Kidney epithelial cell (primary cell): ENCODE measurements around the gene RAB10. TPM values are rescaled to one million over a fixed set of nuclear protein-coding genes. Genes with fewer than 3 reads are reported as not detected.

ENCODE experiments used
- DNase-seq: peaks from one replicate; pipeline ENCODE4 v3.0.0-alpha.2; 2010; ENCODE audit warnings: low read depth
- H3K27me3 ChIP-seq: 2 replicates; pipeline ENCODE4 v1.6.0; 2011; ENCODE audit warnings: low read length; ENCODE audit not compliant: control insufficient read depth, insufficient read depth
- H3K36me3 ChIP-seq: 2 replicates; pipeline ENCODE4 v1.5.1; 2011; ENCODE audit warnings: low read length; ENCODE audit not compliant: control insufficient read depth, insufficient read depth
- H3K4me3 ChIP-seq: 2 replicates; pipeline ENCODE4 v1.5.1; 2011; ENCODE audit warnings: low read depth, mild to moderate bottlenecking, control low read depth, low read length
- total RNA-seq: library from RNA; depleted of rRNA; stranded (reverse); fragments of >200 nt; gene quantifications from 2 replicates; pipeline ENCODE4 v1.2.3, GENCODE V29; 2015
- TF ChIP-seq, protein P1 (sequence below): IDR thresholded peaks from 2 replicates; pipeline ENCODE4 v1.5.1; 2011; ENCODE audit warnings: mild to moderate bottlenecking, moderate library complexity, low read length, control low read depth, inconsistent platforms; ENCODE audit not compliant: insufficient read depth, poor library complexity, severe bottlenecking

RAB10 gene
- total RNA-seq, 1 donor from 2014 or later, result 201 TPM

DNA sequence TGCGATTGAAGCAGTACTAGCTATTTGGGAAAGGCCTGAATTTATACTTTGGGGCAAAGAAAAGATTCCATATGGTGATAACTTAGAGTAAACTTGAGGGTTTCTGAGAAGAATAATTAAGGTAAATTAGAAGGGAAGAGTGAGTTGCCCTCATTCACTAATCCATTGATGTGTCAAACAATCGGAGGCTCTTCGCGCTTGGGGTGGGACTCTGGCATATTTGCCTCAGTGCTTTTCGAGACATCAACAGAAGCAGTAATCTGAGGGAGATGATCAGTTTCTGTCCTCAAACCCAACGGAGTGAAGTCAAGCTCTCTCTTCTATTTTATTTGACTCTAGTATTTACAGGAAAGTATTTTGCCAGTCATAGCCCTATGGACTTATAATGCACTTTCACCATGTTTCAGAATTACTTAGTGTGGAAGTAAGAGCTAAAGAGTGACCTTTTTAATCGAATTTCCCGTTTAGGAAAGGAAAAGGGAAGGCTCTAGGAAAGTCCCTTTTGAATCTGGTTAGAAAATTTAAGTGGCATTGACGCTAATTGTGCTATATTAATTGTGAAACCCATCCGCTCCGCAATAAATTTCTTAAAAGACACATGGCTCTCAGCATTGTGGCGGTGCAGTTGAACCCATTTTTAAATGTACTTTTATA, 1.3 kb downstream of the RAB10 start:
- TF ChIP-seq, protein P1, sequence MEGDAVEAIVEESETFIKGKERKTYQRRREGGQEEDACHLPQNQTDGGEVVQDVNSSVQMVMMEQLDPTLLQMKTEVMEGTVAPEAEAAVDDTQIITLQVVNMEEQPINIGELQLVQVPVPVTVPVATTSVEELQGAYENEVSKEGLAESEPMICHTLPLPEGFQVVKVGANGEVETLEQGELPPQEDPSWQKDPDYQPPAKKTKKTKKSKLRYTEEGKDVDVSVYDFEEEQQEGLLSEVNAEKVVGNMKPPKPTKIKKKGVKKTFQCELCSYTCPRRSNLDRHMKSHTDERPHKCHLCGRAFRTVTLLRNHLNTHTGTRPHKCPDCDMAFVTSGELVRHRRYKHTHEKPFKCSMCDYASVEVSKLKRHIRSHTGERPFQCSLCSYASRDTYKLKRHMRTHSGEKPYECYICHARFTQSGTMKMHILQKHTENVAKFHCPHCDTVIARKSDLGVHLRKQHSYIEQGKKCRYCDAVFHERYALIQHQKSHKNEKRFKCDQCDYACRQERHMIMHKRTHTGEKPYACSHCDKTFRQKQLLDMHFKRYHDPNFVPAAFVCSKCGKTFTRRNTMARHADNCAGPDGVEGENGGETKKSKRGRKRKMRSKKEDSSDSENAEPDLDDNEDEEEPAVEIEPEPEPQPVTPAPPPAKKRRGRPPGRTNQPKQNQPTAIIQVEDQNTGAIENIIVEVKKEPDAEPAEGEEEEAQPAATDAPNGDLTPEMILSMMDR, result no peak
- no peak for DNase-seq
- H3K36me3 ChIP-seq, result no peaks in the 10 kb centered on the region

DNA sequence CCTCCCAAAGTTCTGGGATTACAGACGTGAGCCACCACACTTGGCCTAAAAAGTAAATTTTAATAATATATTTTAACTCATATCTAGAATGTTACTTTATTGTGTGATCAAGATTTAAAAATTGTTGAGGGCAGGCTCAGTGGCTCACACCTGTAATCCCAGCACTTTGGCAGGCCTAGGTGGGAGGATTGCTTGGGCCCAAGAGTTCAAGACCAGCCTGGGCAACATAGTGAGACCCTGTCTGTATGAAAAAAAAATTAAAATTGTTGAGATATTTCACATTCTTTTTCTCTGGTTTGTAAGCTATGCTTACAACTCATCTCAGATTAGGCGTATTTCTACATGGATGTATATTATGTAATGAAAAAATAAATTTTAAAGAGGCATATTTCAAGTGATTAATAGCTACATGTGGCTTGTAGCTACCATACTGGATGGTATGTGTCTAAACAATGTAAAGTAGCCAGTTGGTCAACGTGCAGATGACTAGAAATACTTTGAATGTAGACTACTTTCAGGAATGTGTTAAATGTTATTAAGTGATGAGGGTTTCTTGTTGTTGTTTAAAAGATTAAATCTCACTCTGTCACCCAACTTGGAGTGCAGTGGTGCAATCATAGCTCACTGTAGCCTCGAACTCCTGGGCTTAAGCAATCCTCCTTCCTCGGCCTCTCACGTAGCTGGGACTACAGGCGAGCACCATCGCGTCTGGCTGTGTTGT, 5.9 kb downstream of the RAB10 start:
- no peaks in the 10 kb centered on the region for H3K36me3 ChIP-seq
- TF ChIP-seq, protein P1, result no peak
- no peak overlapping the region for H3K4me3 ChIP-seq
- no peaks in the 10 kb centered on the region for H3K27me3 ChIP-seq
- DNase-seq, result no peak

More for the DNA sequence above, 1.3 kb downstream of the RAB10 start:
- Histone ChIP-seq H3K27me3 (no peaks in the 10 kb centered on the region), H3K4me3 (peak overlapping the region; percentile 88)

DNA sequence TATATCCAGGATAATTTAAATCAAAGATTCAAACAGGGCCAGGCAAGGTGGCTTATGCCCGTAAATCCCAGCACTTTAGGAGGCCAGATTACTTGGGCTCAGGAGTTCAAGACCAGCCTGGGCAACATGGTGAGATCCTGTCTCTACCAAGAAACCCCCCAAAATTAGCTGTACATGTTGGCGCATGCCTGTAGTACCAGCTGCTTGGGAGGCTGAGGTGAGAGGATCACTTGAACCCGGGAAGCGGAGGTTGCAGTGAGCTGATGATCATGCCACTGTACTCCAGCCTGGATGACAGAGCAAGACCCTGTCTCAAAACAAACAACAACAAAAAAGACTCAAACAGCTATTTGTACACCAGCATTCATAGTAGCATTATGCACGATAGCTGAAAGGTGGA, 9.2 kb downstream of the RAB10 start:
- Histone ChIP-seq H3K4me3 (no peak overlapping the region), H3K27me3 (no peaks in the 10 kb centered on the region), H3K36me3 (no peaks in the 10 kb centered on the region)
- DNase-seq, result no peak
- TF ChIP-seq, protein P1, result no peak

DNA sequence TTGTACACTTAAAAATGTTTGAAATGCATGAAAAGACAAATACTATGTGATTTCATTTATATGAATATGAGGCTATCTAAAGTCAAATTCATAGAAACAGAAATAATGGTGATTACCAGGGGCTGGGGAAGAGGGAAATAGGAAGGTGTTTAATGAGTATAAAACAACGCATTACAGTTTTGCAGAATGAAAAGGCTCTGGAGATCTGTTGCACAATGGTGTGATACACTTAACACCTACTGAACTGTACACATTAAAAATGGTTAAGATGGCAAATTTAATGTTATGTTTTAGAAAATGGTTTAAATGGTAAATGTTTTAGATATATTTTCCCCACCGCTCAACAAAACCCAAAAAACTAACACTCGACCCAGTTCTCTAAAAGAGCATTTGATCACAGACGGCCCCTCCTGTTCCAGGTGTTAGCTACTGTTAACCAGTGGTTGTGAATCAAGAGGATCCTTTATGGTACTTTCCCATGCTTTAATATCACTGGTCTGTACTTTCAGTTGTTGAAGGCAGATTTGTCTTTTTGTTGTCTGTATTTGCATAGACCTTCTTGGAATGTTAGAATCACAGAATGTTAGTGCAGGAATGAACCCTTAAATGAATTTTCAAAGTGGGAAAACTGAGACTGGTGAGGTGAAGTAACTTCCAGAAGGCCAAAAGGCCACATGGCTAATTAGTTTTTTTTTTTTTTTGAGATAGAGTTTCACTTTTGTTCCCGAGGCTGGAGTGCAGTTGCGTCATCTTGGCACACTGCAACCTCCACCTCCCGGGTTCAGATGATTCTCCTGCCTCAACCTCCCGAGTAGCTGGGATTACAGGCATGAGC, 10.2 kb downstream of the RAB10 start:
- H3K4me3 ChIP-seq, result no peak overlapping the region
- no peaks in the 10 kb centered on the region for H3K27me3 ChIP-seq
- DNase-seq, result no peak
- TF ChIP-seq, protein P1, result no peak
- H3K36me3 ChIP-seq, result no peaks in the 10 kb centered on the region

DNA sequence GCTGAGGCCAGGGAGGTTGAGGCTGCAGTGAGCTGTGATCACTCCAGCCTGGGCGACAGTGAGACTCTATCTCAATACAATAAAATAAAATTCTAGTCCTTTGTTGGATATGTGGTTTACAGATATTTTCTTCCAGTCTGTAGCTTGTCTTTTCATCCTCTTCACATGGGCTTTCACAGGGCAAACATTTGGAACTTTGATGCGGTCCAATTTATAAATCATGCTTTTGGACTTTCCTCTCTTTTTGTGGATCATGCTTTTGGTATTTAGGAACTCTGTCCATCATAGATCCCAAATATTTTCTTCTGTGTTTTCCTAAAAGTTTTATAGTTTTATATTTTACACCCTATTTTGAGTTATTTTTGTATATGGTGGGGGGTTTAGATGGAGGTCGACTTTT, 14.9 kb downstream of the RAB10 start:
- TF ChIP-seq, protein P1, result no peak
- no peak for DNase-seq
- H3K4me3 ChIP-seq, result no peak overlapping the region
- no peaks in the 10 kb centered on the region for H3K27me3 ChIP-seq
- no peaks in the 10 kb centered on the region for H3K36me3 ChIP-seq
